Stimulated activated CD8-positive, alpha-beta memory T cell treated with anti-CD3 and anti-CD28 coated beads, Interleukin-15, amount 100 ng/mL, for 24 hours (primary cell): Measurements from ENCODE around the gene THEM5.
"Not testable (repeated sequence)": the region's sequence is repeated elsewhere in the genome, so short reads cannot be mapped to it uniquely, and the experiment has no call there.

ENCODE experiments used
- DNase-seq: peaks from one replicate; pipeline ENCODE4 v3.0.0-alpha.2; 2020; ENCODE audit warnings: low read depth

THEM5 gene

DNA sequence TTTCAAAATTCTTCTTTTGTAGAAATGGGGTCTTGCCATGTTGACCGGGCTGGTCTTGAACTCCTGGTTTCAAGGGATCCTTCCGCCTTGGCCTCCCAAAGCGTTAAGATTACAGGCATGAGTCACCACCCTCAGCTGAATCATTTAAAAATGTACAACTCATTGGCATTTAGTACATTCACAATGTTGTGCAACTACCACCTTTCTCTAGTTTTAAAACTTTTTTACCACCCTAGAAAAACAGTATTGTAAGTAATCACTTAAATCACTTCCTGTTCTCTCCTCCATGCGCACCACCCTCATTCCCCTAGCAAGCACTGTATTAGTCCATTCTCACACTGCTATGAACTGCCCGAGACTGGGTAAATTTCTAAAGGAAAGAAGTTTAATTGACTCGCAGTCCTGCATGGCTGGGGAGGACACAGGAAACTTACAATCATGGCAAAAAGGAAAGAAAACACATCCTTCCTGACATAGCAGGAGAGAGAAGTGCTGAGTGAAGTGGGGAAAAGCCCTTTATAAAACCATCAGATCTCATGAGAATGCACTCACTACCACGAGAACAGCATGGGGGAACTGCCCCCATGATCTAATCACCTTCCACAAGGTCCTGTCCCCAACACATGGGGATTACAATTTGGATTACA, 14.4 kb upstream of the THEM5 start:
- DNase-seq = no peak

DNA sequence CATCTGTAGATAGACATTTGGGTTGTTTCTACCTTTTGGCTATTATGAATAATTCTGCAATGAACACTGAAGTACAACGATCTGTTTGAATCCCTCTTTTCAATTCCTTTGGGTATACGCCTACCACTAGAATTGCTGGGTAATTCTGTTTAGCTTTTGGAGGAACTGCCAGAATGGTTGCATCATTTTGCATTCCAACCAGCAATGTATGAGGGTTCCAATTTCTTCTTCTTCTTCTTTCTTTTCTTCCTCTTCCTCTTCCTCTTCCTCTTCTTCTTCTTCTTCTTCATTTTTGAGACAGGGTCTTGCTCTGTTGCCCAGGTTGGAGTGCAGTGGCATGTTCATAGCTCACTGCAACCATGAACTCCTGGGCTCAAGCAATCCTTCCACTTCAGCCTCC, 13.8 kb upstream of the THEM5 start:
- no peak for DNase-seq

DNA sequence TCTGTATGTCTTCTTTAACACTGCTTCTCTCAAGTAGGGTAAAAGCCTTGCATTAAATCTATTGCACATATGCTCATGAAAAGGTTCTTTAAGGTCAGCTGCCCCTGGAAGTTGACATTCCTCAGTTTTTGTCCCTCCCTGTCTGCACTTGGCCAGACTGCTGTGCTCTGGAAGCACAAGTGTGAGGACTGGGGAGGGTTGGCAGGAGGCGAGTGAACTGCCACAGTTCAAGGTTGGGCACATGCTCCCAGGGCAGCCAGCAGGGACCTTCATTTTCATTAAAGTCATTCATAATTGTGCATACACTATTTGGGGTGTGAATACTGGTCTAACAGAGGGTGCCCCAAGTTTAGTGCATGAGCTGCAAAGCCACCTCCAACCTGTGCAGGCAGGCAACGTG, 10.9 kb upstream of the THEM5 start:
- DNase-seq = no peak

DNA sequence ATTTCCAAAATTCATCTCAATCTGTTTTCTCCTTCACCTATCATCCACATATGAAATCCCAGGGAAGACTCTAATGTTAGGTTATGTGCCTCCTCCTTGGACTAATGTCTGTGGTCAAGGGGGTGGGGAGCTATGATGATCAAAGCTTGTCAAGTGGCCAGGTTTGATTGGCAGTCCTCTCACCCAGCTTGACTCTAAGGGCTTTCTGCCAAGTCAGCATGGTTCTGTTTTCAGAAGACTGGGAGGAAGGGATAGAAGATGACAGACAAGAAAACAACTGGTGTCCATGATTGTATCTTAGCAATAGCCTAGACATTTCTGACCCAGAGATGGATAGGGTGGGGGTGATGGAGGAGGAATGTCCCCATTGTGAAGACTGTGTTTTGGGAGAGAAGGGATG, 9.1 kb upstream of the THEM5 start:
- no peak for DNase-seq

DNA sequence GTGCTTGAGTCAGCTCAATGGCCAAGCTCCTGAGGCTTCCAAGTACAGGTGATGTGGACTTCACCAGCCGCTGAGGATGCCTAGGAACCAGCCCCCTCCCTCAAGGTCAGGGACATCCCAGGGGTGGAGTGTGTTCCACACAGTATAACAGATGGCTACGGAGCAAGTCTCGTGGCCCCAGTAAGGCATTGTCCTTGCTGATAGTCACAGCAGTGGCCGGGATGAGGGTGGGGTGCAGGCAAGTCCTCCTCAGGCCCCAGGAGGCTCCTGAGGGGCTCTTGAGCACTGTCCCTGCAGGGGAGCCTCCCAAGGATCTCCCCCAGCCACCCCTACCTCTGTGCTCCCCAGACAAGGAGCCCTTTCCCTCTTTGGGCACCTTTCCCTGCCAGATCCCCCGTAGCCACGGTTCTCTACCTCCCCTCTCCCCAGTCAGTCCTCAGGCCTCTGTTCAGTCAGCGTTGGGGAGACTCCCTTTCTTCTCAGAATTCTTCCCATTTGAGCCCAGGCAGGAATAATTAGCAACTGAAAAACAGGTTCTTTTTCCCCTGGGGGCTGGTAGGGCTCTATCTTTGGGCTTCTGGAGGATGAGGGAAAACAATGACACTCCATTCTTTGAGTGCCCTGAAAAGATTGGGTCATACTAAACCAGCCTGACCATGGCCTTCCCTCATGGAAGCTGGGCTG, 7.1 kb upstream of the THEM5 start:
- no peak for DNase-seq

DNA sequence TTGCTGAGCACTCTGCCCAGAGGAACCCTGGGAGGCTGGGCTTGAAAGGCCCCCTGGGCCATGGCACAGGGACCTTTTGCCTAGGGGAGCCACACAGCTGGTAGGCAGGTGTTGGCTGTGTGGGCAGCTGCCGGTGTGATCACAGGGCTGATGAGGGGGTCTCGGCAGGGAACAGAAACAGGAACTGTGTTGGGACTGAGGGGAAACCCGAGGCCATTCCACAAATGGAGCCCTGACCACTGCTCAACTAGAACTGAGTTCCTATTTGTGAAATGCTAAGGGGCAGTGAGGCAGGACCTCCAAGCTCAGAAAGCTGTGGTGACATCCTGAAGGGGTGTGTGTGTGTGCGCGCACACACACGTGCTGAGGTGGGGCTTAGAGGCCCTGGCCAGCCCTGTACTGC, 6.4 kb upstream of the THEM5 start:
- no peak for DNase-seq

DNA sequence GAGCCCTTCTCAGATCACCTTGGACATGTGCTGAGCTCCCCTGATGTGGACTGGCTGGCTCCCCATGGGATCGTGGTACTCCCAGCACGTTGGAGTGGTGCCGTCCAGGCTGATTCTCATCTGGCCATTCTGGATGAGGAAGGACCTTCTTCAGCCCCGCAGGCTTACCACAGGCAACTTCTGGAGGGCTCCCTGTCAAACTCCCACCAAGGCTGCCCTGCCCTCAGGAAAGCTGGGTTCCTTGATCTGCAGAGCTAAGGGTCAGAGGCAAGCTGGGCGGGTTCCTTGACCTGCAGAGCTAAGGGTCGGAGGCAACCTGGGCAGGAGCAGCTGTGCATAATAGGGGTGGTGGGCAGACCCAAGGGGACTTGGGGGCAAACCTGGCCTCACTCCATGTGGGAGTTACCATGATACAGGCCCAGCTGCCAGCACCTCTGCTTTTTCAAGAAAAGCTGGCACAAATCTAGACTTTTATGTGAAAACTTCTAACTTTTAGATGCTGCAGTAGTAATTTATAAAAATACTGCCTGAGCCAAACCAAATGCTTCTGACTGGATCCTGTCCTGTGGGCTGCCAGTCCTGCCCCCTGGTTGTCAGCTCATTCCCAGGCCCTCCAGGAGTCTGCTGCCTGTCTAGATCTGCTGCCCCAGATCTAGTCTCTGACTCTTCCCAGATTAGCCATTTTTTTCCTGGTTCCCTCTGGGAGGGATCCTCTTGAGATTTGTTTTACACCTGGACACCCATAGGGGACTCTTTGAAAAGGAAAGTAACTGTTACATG, 5.6 kb upstream of the THEM5 start:
- no peak for DNase-seq

DNA sequence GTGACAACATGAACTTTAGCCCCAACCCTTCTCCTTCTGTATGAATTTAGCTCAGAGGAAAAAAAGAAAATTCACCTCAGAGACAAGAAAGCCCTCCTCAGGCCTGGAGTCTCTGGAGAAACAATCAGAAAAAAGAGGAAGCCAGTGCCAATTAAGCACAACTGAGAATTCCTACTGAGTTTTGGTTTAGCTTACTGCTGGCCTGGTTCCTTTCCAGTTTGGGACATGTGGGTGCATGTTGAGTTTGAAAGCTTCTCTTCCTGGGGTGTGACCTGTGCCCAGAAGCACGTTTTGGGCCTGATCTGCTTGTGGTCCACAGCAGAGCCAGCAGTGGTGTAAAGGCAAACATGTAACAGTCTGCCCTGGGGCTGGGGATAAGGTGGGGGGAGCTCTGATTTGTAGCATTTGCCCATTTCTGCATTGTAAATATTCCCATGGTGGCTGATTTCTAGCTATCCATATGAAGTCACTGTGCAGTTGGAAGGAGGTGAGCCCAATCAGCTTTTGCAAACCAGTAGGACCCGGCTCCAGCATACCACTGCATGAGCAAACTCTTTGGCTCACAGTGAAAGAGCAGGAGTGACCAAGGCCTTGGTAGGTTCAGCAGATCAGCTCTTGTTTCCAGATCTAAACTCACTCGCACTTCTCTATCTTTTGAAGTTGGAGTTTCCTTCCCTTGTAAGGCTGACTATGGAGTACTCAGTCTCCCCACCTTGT, 4.7 kb upstream of the THEM5 start:
- no peak for DNase-seq

DNA sequence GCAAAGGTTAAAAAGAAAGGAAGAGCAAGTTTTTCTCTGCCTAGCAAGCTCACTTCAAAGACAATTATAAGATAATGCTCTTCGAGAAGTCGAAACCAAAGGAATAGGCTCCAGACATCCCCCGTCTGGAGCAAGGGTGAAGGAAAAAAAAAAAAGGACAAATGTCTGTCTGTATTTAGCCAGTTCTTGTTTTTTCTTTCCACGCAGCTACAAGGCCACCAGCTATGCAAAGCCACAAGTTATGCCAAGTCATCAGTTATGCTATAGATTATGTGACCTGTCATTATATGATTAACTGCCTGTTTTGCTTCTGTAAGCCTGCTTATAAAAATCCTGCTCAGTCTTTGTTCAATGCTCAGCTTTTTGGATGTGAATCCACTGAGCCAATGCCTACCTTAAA, 2.4 kb upstream of the THEM5 start:
- DNase-seq = no peak

DNA sequence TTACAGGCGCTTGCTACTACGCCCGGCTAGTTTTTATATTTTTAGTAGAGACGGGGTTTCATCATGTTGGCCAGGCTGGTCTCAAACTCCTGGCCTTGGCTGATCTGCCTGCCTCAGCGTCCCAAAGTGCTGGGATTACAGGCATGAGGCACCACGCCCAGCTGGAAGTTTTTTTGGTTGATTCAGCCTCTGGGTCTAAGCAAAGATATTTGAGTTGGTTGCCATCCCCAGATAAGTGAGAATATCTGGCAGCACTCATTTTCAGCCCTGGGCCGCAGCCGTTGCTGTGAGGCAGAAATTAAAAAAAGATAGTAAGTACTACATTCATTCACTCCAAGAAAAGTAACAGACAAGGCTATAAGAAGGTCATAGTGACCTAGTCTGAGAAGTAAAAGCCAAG, 2.0 kb upstream of the THEM5 start:
- not testable (repeated sequence) for DNase-seq

DNA sequence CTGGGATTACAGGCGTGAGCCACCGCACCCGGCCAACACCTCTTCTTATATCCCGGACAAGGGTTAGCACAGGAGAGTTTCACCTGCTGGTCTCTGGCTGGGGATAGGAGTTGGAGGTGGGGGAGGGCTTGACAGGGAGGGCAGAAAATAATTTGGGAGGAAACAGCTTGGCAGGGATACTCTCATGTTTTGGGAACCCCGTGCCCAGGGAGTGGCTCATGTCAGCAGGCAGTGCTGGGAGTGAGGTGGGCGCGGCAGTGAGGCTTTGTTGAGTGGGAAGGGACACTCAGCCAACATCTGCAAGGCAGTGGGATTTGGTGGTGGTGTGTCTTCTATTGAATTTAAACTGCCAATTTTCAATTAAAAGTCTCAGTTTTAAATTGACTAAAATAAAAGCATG, 1.1 kb upstream of the THEM5 start:
- no peak for DNase-seq

DNA sequence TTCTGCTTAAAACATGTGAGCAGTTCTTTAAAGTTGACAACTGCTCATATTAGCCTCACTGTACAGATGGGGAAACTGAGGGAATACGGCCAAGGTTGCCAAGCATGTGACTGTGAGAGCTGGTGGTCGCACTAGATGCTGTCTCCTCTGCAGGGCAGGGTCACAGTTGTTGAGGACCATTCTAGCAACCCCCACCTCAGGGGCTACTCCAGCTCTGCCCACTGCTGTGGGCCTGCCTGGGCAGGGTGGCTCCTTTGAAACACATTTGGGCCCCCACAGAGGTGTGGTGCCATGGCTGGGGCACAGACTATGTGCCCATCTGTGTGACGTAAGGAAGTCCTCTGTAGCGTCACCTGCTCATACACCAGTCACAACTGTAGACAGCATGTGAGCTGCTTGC, 779 bp downstream of the THEM5 start:
- no peak for DNase-seq

DNA sequence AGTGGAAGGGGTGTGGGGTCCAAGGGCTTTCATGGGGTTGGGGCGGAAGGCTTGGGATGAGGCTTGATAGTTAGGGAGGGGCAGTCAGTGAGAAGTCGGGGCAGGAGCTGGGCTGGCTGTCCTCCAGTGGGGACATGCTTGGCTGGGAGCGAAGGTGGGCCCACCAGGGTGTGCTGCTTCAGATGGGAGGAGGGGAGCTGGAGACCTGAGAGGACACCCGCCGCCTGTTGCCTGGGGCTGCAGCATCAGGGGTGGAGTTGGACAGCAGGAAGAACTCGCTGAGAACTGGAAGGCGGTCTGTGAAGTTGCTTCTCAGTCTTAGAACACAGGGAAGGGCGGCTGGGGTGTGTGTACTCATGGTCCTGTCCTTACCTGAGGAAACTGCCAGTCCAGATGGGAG, 1.6 kb downstream of the THEM5 start:
- DNase-seq = no peak

DNA sequence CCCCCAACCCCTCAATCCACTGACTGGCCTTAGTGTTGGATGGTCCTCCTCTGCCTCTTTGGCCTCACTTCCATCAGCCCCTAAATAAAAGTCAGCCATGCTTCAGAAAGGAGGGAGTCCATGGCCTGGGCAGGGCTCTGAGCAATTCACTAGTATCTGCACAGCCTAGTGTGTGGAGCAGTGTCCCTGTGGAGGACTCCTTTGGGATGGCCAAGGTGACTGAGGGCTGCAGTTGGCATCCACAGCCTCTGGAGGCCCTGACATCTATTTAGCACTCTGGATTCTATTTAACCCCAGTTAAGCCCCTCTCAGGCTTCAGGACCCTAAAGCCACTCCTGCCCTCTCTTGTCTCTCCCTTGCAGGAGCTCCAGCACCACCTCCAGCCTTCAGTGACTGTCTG, 3.6 kb downstream of the THEM5 start:
- no peak for DNase-seq

DNA sequence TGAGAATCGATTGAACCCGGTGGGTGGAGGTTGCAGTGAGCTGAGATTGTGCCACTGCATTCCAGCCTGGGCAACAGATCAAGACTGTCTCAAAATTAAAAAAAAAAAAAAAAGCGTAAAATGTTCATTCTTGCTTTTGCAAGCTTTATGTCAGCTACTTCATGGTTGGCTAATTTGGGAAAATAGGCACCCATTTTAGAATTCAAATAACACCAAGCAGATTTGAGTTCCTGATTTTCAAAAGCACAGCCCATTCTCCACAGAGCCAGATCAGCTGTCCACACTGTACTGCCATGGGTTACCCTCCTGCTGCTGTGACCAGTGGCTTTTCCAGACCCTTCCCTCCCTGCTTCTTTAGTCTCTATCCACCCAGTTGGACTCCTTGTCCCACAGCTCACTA, 4.4 kb downstream of the THEM5 start:
- no peak for DNase-seq

DNA sequence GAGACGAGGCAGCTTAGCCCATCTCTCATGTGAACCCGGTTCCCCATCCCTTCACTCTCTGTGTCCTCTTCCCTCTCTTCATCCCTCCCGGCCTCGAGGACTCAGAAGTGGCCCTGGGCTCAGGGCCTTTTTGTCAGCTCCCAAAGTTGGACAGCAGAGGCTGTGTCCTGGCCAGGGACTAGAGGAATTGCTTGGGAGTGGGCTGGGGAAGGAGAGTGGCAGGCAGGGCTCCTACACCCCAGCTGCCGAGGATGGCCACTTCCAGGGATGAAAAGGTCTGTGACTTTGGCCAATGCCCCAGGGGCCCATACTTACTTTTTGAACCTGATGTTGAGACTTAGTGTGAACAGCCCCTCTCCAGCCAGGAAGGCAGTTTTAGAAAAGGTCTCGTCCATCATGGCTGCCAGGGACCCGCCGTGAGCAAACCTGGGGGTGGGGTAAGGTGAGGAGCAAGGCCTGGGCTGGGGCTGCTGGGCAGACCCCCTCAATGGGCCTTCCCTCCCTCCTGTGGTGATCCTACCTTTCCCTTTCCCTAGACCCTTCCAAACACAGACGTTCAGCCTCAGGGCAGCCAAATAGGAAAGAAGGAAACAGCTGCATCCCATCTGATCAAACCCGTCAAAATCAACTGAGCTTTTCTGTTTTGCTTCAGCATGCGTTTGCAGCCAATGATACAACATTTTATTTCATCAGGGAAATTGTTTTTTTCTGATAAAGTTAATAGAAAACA, 5.5 kb downstream of the THEM5 start:
- DNase-seq = no peak

DNA sequence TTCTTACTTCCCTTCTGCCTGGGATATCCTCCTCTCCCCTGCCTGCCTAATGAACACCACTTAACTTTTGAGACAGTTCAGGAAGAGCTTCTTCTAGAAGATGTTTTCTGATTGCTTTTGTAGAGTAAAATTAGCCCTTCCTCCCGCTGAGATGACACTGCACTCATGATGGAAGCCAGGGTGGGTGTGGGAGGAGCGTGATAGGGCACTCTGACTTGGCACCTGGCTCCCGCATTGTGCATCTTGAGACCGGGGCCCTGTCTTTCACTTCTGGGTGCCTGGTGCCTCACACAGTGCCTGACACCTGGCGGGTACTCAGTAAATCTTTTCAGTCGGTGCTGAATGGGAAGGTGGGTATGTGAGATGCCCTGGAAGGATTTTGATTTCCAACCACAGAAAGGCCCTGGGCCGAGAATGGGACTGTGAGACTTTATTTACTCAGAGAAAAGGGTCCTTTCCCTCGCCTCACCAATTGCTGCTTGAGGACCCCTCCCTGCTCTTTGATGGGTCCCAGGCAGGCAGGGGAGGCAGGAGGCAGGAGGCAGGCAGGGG, 6.8 kb downstream of the THEM5 start:
- DNase-seq = no peak

DNA sequence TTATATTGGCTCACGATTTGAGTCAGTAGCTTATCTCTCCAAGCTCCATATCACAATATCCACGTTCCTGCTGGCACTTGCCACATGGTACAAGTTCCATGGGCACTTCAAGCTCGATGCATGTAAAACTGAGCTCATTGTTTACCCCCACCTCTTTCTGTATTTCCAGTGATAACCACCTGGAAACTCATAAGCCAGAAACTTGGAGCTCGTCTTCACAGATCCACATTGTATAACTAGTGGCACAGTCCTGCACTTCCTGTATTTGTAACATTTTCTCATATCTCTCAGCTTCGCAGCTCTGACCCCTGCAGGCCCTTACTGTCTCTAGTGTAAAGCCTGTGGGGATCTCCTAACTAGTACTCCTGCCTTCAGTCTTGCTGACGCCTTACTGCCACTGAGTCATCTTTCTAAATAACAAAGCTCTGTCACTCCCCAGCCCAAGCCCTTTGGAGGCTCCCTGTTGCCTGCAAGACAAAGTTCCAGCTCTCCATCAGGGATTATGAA, 7.4 kb downstream of the THEM5 start:
- no peak for DNase-seq

DNA sequence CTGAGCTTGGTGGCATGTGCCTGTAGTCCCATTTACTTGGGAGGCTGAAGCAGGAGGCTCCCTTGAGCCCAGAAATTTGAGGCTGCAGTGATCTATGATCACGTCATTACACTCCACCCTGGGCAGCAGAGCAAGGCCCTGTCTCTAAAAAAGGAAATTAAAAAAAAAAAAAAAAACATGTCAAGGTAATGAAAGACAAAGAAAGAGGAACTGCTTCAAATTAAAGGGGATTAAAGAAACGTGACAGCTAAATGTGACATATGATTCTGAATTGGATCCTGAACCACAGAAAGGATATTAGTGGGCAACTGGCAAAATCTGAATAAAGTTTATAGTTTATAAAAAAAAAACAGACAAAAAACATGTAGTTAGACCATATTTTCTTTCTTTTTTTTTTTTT, 10.1 kb downstream of the THEM5 start:
- no peak for DNase-seq

DNA sequence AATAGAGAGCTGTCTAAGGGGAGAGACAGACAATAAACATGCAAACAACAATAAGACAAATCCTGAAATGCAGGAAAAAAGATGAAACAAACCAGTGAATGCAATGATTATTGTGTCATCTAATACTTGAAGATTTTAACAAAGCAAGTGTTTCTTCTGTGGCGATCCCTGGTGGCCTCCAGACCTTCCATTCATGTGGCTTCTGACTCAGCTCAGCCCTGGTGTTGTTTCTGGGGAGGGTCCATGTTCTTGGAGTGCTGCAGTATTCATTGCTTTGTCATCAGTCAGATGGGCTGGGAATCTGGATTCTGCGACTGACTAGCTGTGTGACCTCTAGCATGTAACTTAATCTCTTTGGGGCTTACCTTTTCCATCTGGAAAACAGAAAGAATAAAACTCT, 12.4 kb downstream of the THEM5 start:
- DNase-seq = no peak

DNA sequence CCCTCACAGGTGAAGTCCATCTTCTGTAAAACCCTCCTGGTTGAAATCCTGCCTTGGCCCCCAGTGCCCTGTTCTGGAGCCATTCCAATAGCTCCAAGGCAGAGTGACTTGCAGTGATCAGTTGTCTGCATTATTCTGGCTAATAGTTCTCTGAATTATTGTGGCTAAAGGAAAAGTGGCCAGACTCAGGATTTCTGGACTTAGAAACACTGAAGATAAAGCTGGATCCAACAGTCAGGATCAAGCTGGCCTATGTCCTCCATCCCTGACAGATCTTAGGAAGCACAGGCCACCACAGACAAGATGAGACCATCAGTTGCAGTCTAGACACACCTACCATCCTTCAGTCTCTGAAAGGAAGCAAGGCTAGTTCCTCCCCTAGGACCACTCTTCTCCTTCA, 13.1 kb downstream of the THEM5 start:
- DNase-seq = no peak
